ENCODE results near the gene LEO1.

GRCh38 chr15:52005748-52006701 is 34.4 kb upstream of the LEO1 start:
- TF ChIP-seq CTCF (conservative IDR thresholded peaks at IDR 0.05; ENCODE audit: low read depth, low read length) (no peak), EZH2 (IDR thresholded peaks at IDR 0.05; ENCODE audit: low read length, unreplicated experiment) (no peak), EZH2phosphoT487 (IDR thresholded peaks at IDR 0.05; ENCODE audit: borderline replicate concordance, low read length) (no peak)
